ENCODE measurements around the gene GNG12. TPM values are rescaled to one million over a fixed set of nuclear protein-coding genes. Genes with fewer than 3 reads are reported as not detected.

Gene GNG12
- total RNA-seq, 2 donors from 2014 or later, result 49.4 to 61.5 TPM

- Histone ChIP-seq H3K27ac (no peak overlapping the region), H3K9me3 (no peaks in the 10 kb centered on the region), H3K4me3 (no peak overlapping the region), H3K27me3 (replicated peaks; ENCODE audit: insufficient read depth) (no peaks in the 10 kb centered on the region), H3K36me3 (no peaks in the 10 kb centered on the region), H3K4me1 (replicated peaks) (no peaks in the 10 kb centered on the region)
- 84% methylated on average over 2 of the region's 2 CpGs for WGBS
- DNase-seq (ENCODE audit: low spot score), result no peak
- no peak for TF ChIP-seq POLR2A (IDR thresholded peaks at IDR 0.05)
- intact Hi-C loops (cut with DNase I), result no loop called here
These were observed 28.6 kb downstream of the GNG12 start for GRCh38 chr1:67804710-67805109.

- H3K9me3 ChIP-seq, result no peaks in the 10 kb centered on the region
- no peak overlapping the region for H3K4me3 ChIP-seq
- 64% methylated on average over 7 of the region's 7 CpGs for WGBS
- H3K27ac ChIP-seq, result no peak overlapping the region
- TF ChIP-seq POLR2AphosphoS5 (IDR thresholded peaks at IDR 0.05), result no peak
- no peak for TF ChIP-seq CTCF (IDR thresholded peaks at IDR 0.05)
- no peak for TF ChIP-seq POLR2A (IDR thresholded peaks at IDR 0.05)
- intact Hi-C loops (cut with DNase I), result no loop called here
- no peaks in the 10 kb centered on the region for H3K4me1 ChIP-seq (replicated peaks)
- H3K36me3 ChIP-seq, result no peaks in the 10 kb centered on the region
- DNase-seq (ENCODE audit: low spot score), result no peak
- H3K27me3 ChIP-seq (replicated peaks; ENCODE audit: insufficient read depth), result no peaks in the 10 kb centered on the region
These were observed 29.6 kb downstream of the GNG12 start for GRCh38 chr1:67803380-67804279.

- Histone ChIP-seq H3K9me3 (no peaks in the 10 kb centered on the region), H3K4me1 (replicated peaks) (no peaks in the 10 kb centered on the region), H3K27me3 (replicated peaks; ENCODE audit: insufficient read depth) (no peaks in the 10 kb centered on the region), H3K4me3 (no peak overlapping the region), H3K27ac (no peak overlapping the region), H3K36me3 (no peaks in the 10 kb centered on the region)
- intact Hi-C loops (cut with DNase I), result no loop called here
- TF ChIP-seq CTCF (IDR thresholded peaks at IDR 0.05), result no peak
- no peak for TF ChIP-seq POLR2A (IDR thresholded peaks at IDR 0.05)
- no peak for TF ChIP-seq POLR2AphosphoS5 (IDR thresholded peaks at IDR 0.05)
- no peak for DNase-seq (ENCODE audit: low spot score)
- WGBS, result 75% methylated on average over 3 of the region's 3 CpGs
These were observed 30.7 kb downstream of the GNG12 start for GRCh38 chr1:67802565-67802964.

- Histone ChIP-seq H3K9me3 (no peaks in the 10 kb centered on the region), H3K4me1 (replicated peaks) (no peaks in the 10 kb centered on the region), H3K36me3 (no peaks in the 10 kb centered on the region), H3K4me3 (no peak overlapping the region), H3K27ac (no peak overlapping the region), H3K27me3 (replicated peaks; ENCODE audit: insufficient read depth) (no peaks in the 10 kb centered on the region)
- DNase-seq (ENCODE audit: low spot score), result no peak
- intact Hi-C loops (cut with DNase I), result no loop called here
- TF ChIP-seq POLR2A (IDR thresholded peaks at IDR 0.05), result no peak
- TF ChIP-seq POLR2AphosphoS5 (IDR thresholded peaks at IDR 0.05), result no peak
- no peak for TF ChIP-seq CTCF (IDR thresholded peaks at IDR 0.05)
These were observed 31.4 kb downstream of the GNG12 start for GRCh38 chr1:67801903-67802302.

GRCh38 chr1:67795179-67795912 is 37.9 kb downstream of the GNG12 start:
- H3K4me1 ChIP-seq (replicated peaks), result no peaks in the 10 kb centered on the region
- no peaks in the 10 kb centered on the region for H3K36me3 ChIP-seq
- intact Hi-C loops (cut with DNase I), result no loop called here
- 83% methylated on average over 8 of the region's 8 CpGs for WGBS
- H3K27ac ChIP-seq, result no peak overlapping the region
- TF ChIP-seq POLR2A (IDR thresholded peaks at IDR 0.05), result no peak
- no peak for TF ChIP-seq CTCF (IDR thresholded peaks at IDR 0.05)
- TF ChIP-seq POLR2AphosphoS5 (IDR thresholded peaks at IDR 0.05), result no peak
- H3K4me3 ChIP-seq, result no peak overlapping the region
- no peaks in the 10 kb centered on the region for H3K27me3 ChIP-seq (replicated peaks; ENCODE audit: insufficient read depth)
- no peak for DNase-seq (ENCODE audit: low spot score)
- H3K9me3 ChIP-seq, result no peaks in the 10 kb centered on the region

Measured in prostate gland (tissue), 2 donors.